SK-N-SH treated with all-trans-retinoic acid at 6 μM for 48 hours (cell line): ENCODE measurements around the gene C15orf40.

Experiments used
- ATAC-seq: fragments of 200-7000 bp; cut with Tn5 transposase; 3 replicates; pipeline ENCODE4 v1.9.1; 2020; ENCODE audit warnings: mild to moderate bottlenecking, moderate library complexity
- ARNTL ChIP-seq: fragments of 450-650 bp; formaldehyde crosslinking; IDR thresholded peaks from 2 replicates; pipeline ENCODE4 v1.5.0; 2020; ENCODE audit warnings: low read depth, mild to moderate bottlenecking, moderate library complexity, borderline replicate concordance
- BACH2 ChIP-seq: fragments of 250-450 bp; sonication (Bioruptor Pico); IDR thresholded peaks from 2 replicates; pipeline ENCODE4 v1.9.0; 2021; ENCODE audit warnings: mild to moderate bottlenecking, borderline replicate concordance
- CSDC2 ChIP-seq: fragments of 250-450 bp; sonication (Bioruptor Pico); IDR thresholded peaks from 2 replicates; pipeline ENCODE4 v1.5.0; 2020; ENCODE audit warnings: mild to moderate bottlenecking, moderate library complexity
- GLIS3 ChIP-seq: fragments of 250-450 bp; sonication (Bioruptor Pico); IDR thresholded peaks from 2 replicates; pipeline ENCODE4 v1.5.0; 2020; ENCODE audit warnings: mild to moderate bottlenecking, moderate library complexity
- ISL1 ChIP-seq: fragments of 250-450 bp; sonication (Bioruptor Pico); IDR thresholded peaks from 2 replicates; pipeline ENCODE4 v2.1.2; 2022; ENCODE audit warnings: mild to moderate bottlenecking, moderate library complexity
- OSR1 ChIP-seq: fragments of 250-450 bp; sonication (Bioruptor Pico); IDR thresholded peaks from 2 replicates; pipeline ENCODE4 v1.8.0; 2022; ENCODE audit warnings: moderate library complexity, mild to moderate bottlenecking, inconsistent platforms
- PPARA ChIP-seq: fragments of 250-450 bp; sonication (Bioruptor Pico); IDR thresholded peaks from 2 replicates; pipeline ENCODE4 v1.5.0; 2020; ENCODE audit warnings: mild to moderate bottlenecking, borderline replicate concordance
- RARB ChIP-seq: fragments of 250-450 bp; sonication (Bioruptor Pico); IDR thresholded peaks from 2 replicates; pipeline ENCODE4 v1.8.0; 2021; ENCODE audit warnings: mild to moderate bottlenecking, moderate library complexity
- SNAI2 ChIP-seq: fragments of 250-450 bp; sonication (Bioruptor Pico); IDR thresholded peaks from 2 replicates; pipeline ENCODE4 v1.5.0; 2020; ENCODE audit warnings: mild to moderate bottlenecking, moderate library complexity
- TCF4 ChIP-seq: fragments of 250-450 bp; sonication (Bioruptor Pico); IDR thresholded peaks from 2 replicates; pipeline ENCODE4 v1.8.0; 2021; ENCODE audit warnings: mild to moderate bottlenecking, moderate library complexity, borderline replicate concordance
- TOX ChIP-seq: fragments of 250-450 bp; sonication (Bioruptor Pico); IDR thresholded peaks from 2 replicates; pipeline ENCODE4 v1.8.0; 2021; ENCODE audit warnings: mild to moderate bottlenecking, moderate library complexity, borderline replicate concordance
- ZC3H10 ChIP-seq: fragments of 250-450 bp; sonication (Bioruptor Pico); IDR thresholded peaks from 2 replicates; pipeline ENCODE4 v1.5.1; 2021; ENCODE audit warnings: mild to moderate bottlenecking, moderate library complexity
- ZFP3 ChIP-seq: fragments of 250-450 bp; sonication (Bioruptor Pico); IDR thresholded peaks from 2 replicates; pipeline ENCODE4 v1.5.0; 2020; ENCODE audit warnings: mild to moderate bottlenecking, moderate library complexity
- ZFP30 ChIP-seq: fragments of 450-650 bp; formaldehyde crosslinking; IDR thresholded peaks from 2 replicates; pipeline ENCODE4 v1.5.0; 2022; ENCODE audit warnings: mild to moderate bottlenecking, moderate library complexity
- ZNF565 ChIP-seq: fragments of 450-650 bp; formaldehyde crosslinking; conservative IDR thresholded peaks from 2 replicates; pipeline ENCODE4 v1.5.0; 2020; ENCODE audit warnings: low read depth, mild to moderate bottlenecking, moderate library complexity
- ZNF70 ChIP-seq: fragments of 450-650 bp; formaldehyde crosslinking; IDR thresholded peaks from 2 replicates; pipeline ENCODE4 v1.5.0; 2020; ENCODE audit warnings: mild to moderate bottlenecking, moderate library complexity
- ZNF8 ChIP-seq: fragments of 450-650 bp; formaldehyde crosslinking; IDR thresholded peaks from 2 replicates; pipeline ENCODE4 v1.5.0; 2020; ENCODE audit warnings: mild to moderate bottlenecking, moderate library complexity
- TF ChIP-seq, protein P1 (sequence below): fragments of 250-450 bp; sonication (Bioruptor Pico); IDR thresholded peaks from 2 replicates; pipeline ENCODE4 v1.5.0; 2020; ENCODE audit warnings: mild to moderate bottlenecking, moderate library complexity
- TF ChIP-seq, protein P2 (sequence below): fragments of 250-450 bp; sonication (Bioruptor Pico); IDR thresholded peaks from 2 replicates; pipeline ENCODE4 v1.5.1; 2020; ENCODE audit warnings: low read depth, mild to moderate bottlenecking, moderate library complexity
- TF ChIP-seq, protein P3 (sequence below): fragments of 250-450 bp; sonication (Bioruptor Pico); IDR thresholded peaks from 2 replicates; pipeline ENCODE4 v1.8.0; 2021; ENCODE audit warnings: low read depth, mild to moderate bottlenecking, moderate library complexity, borderline replicate concordance
- TF ChIP-seq, protein P4 (sequence below): fragments of 250-450 bp; sonication (Bioruptor Pico); IDR thresholded peaks from 2 replicates; pipeline ENCODE4 v1.8.0; 2020; ENCODE audit warnings: mild to moderate bottlenecking, moderate library complexity, borderline replicate concordance
- TF ChIP-seq, protein P5 (sequence below): fragments of 250-450 bp; sonication (Bioruptor Pico); IDR thresholded peaks from 2 replicates; pipeline ENCODE4 v1.5.1; 2021; ENCODE audit warnings: mild to moderate bottlenecking, moderate library complexity

Gene C15orf40

DNA sequence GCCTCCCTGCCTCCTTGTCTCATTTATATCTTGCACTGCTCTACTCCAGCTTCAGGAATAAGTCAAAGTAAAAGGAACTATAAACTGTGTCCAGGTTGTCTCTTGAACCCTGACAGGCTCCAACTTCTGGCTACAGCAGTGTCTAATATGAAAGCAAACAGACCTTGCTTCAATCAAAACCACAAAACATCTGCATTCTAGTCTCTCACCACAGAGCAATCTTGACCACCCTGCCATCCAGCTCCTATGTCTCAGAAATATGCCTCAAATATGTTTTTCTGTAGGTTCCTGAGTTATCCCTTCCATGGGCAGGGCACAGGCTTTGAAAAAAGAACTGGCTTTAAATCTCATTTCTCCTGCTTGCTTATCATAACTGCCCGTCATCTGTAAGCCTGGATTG lies 38.4 kb downstream of the C15orf40 start:
- no peak for ATAC-seq
- no peak for TF ChIP-seq ZFP30 (CRISPR knock-in tag)
- TF ChIP-seq RARB (CRISPR knock-in tag): no peak
- TF ChIP-seq GLIS3: no peak
- TF ChIP-seq SNAI2 (CRISPR knock-in tag): no peak
- TF ChIP-seq ZNF8 (CRISPR knock-in tag): no peak
- no peak for TF ChIP-seq ARNTL (CRISPR knock-in tag)
- no peak for TF ChIP-seq TCF4 (CRISPR knock-in tag)
- TF ChIP-seq, protein P1, sequence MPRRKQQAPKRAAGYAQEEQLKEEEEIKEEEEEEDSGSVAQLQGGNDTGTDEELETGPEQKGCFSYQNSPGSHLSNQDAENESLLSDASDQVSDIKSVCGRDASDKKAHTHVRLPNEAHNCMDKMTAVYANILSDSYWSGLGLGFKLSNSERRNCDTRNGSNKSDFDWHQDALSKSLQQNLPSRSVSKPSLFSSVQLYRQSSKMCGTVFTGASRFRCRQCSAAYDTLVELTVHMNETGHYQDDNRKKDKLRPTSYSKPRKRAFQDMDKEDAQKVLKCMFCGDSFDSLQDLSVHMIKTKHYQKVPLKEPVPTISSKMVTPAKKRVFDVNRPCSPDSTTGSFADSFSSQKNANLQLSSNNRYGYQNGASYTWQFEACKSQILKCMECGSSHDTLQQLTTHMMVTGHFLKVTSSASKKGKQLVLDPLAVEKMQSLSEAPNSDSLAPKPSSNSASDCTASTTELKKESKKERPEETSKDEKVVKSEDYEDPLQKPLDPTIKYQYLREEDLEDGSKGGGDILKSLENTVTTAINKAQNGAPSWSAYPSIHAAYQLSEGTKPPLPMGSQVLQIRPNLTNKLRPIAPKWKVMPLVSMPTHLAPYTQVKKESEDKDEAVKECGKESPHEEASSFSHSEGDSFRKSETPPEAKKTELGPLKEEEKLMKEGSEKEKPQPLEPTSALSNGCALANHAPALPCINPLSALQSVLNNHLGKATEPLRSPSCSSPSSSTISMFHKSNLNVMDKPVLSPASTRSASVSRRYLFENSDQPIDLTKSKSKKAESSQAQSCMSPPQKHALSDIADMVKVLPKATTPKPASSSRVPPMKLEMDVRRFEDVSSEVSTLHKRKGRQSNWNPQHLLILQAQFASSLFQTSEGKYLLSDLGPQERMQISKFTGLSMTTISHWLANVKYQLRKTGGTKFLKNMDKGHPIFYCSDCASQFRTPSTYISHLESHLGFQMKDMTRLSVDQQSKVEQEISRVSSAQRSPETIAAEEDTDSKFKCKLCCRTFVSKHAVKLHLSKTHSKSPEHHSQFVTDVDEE (CRISPR knock-in tag): no peak
- TF ChIP-seq ZNF70 (CRISPR knock-in tag): no peak
- TF ChIP-seq ZC3H10: no peak
- TF ChIP-seq PPARA (CRISPR knock-in tag): no peak
- TF ChIP-seq, protein P2, sequence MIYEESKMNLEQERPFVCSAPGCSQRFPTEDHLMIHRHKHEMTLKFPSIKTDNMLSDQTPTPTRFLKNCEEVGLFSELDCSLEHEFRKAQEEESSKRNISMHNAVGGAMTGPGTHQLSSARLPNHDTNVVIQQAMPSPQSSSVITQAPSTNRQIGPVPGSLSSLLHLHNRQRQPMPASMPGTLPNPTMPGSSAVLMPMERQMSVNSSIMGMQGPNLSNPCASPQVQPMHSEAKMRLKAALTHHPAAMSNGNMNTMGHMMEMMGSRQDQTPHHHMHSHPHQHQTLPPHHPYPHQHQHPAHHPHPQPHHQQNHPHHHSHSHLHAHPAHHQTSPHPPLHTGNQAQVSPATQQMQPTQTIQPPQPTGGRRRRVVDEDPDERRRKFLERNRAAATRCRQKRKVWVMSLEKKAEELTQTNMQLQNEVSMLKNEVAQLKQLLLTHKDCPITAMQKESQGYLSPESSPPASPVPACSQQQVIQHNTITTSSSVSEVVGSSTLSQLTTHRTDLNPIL (CRISPR knock-in tag): no peak
- no peak for TF ChIP-seq OSR1 (CRISPR knock-in tag)
- no peak for TF ChIP-seq BACH2 (CRISPR knock-in tag)
- TF ChIP-seq CSDC2 (CRISPR knock-in tag): no peak
- no peak for TF ChIP-seq ZFP3 (CRISPR knock-in tag)
- no peak for TF ChIP-seq ZNF565 (CRISPR knock-in tag)

DNA sequence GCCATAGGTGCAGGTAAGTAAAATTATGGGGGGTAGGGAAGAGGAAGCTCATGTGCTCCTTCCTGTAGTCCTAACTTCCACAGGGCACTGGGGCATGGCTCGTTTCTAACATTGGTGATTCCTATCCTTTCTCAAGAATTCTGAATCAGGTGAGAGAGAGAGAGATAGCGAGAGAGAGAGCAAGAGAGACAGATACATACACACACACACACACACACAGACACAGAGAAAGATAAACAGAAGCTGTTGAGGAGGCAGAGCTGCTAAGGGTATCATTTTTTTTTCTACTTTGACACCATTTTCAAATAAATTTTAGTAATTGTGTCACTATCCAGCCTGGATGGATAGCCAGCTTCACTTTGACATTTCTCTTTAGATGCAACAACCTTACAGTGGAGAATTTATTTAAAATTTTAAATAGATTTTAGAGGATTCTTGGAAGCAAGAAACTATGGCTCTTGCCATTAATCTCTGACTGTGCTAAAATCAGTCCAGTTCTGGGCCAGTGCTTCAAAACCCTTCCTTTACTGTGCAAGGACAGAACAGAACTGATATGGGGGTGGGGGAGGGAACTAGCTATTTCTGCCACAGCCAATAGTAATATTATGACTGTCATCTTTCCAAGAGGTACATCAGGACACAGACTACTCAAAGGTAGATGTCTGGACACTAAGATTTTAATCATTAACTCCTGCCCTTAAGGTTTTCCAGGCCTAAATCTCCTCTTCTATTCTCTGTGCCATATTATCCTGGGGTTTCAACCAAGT lies 40.0 kb downstream of the C15orf40 start:
- no peak for ATAC-seq
- TF ChIP-seq SNAI2 (CRISPR knock-in tag) (no peak), ISL1 (CRISPR knock-in tag) (no peak), OSR1 (CRISPR knock-in tag) (no peak), ZNF70 (CRISPR knock-in tag) (no peak), PPARA (CRISPR knock-in tag) (no peak), TCF4 (CRISPR knock-in tag) (no peak), ARNTL (CRISPR knock-in tag) (no peak), BACH2 (CRISPR knock-in tag) (no peak), RARB (CRISPR knock-in tag) (no peak), ZFP3 (CRISPR knock-in tag) (no peak), TOX (no peak), CSDC2 (CRISPR knock-in tag) (no peak), ZNF8 (CRISPR knock-in tag) (no peak), ZNF565 (CRISPR knock-in tag) (no peak), GLIS3 (no peak)
- TF ChIP-seq, protein P3, sequence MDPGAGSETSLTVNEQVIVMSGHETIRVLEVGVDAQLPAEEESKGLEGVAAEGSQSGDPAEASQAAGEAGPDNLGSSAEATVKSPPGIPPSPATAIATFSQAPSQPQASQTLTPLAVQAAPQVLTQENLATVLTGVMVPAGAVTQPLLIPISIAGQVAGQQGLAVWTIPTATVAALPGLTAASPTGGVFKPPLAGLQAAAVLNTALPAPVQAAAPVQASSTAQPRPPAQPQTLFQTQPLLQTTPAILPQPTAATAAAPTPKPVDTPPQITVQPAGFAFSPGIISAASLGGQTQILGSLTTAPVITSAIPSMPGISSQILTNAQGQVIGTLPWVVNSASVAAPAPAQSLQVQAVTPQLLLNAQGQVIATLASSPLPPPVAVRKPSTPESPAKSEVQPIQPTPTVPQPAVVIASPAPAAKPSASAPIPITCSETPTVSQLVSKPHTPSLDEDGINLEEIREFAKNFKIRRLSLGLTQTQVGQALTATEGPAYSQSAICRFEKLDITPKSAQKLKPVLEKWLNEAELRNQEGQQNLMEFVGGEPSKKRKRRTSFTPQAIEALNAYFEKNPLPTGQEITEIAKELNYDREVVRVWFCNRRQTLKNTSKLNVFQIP: no peak
- TF ChIP-seq, protein P4, sequence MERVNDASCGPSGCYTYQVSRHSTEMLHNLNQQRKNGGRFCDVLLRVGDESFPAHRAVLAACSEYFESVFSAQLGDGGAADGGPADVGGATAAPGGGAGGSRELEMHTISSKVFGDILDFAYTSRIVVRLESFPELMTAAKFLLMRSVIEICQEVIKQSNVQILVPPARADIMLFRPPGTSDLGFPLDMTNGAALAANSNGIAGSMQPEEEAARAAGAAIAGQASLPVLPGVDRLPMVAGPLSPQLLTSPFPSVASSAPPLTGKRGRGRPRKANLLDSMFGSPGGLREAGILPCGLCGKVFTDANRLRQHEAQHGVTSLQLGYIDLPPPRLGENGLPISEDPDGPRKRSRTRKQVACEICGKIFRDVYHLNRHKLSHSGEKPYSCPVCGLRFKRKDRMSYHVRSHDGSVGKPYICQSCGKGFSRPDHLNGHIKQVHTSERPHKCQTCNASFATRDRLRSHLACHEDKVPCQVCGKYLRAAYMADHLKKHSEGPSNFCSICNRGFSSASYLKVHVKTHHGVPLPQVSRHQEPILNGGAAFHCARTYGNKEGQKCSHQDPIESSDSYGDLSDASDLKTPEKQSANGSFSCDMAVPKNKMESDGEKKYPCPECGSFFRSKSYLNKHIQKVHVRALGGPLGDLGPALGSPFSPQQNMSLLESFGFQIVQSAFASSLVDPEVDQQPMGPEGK (CRISPR knock-in tag): no peak
- TF ChIP-seq, protein P5, sequence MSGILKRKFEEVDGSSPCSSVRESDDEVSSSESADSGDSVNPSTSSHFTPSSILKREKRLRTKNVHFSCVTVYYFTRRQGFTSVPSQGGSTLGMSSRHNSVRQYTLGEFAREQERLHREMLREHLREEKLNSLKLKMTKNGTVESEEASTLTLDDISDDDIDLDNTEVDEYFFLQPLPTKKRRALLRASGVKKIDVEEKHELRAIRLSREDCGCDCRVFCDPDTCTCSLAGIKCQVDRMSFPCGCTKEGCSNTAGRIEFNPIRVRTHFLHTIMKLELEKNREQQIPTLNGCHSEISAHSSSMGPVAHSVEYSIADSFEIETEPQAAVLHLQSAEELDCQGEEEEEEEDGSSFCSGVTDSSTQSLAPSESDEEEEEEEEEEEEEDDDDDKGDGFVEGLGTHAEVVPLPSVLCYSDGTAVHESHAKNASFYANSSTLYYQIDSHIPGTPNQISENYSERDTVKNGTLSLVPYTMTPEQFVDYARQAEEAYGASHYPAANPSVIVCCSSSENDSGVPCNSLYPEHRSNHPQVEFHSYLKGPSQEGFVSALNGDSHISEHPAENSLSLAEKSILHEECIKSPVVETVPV (CRISPR knock-in tag): no peak
- TF ChIP-seq, protein P2 (CRISPR knock-in tag): no peak
- TF ChIP-seq, protein P1 (CRISPR knock-in tag): no peak
